IMR-90 (cell line): ENCODE results near the gene CACYBP. TPM values are rescaled to one million over a fixed set of nuclear protein-coding genes. Genes with fewer than 3 reads are reported as not detected.

Source experiments
- ATAC-seq: fragments of 200-7000 bp; cut with Tn5 transposase; 2 replicates; pipeline ENCODE4 v1.9.1; 2020; ENCODE audit warnings: low read depth, mild to moderate bottlenecking, moderate library complexity
- BruUV-seq: library from RNA; stranded (reverse); fragments of 400-500 nt; replicated peaks from 2 replicates; lab custom pipeline; 2021; lab: Mats Ljungman, UMichigan
- CTCF ChIA-PET: fragments of 300-600 bp; formaldehyde crosslinking; extraction: SDS; loops from one replicate; lab custom pipeline; 2021; ENCODE audit warnings: antibody characterized with exemption; lab: Yijun Ruan, JAX
- POLR2A ChIA-PET: fragments of 300-600 bp; sonication (Branson Sonifier 250); formaldehyde crosslinking; loops from one replicate; lab custom pipeline; 2022; ENCODE audit warnings: antibody characterized with exemption; ENCODE audit not compliant: unreplicated experiment; lab: Charles Lee
- DNase-seq: peaks from one replicate; pipeline ENCODE4 v3.0.0; 2013
- H2AFZ ChIP-seq: replicated peaks from 2 replicates; pipeline ENCODE3; 2013; ENCODE audit warnings: low read length, mild to moderate bottlenecking; ENCODE audit not compliant: poor library complexity
- H2AK5ac ChIP-seq: 2 replicates; pipeline ENCODE4 v1.6.1; 2013; ENCODE audit warnings: low read depth, low read length, inconsistent platforms
- H2AK9ac ChIP-seq: replicated peaks from 2 replicates; pipeline ENCODE3; 2013; ENCODE audit warnings: mild to moderate bottlenecking, low read depth, low read length, moderate library complexity; ENCODE audit not compliant: poor library complexity
- H2BK120ac ChIP-seq: 2 replicates; pipeline ENCODE4 v1.6.1; 2013; ENCODE audit warnings: low read depth, low read length, inconsistent platforms
- H2BK15ac ChIP-seq: 3 replicates; pipeline ENCODE4 v1.6.1; 2013; ENCODE audit warnings: low read depth, low read length, inconsistent platforms
- H2BK20ac ChIP-seq: 2 replicates; pipeline ENCODE4 v1.6.1; 2013; ENCODE audit warnings: low read depth, mild to moderate bottlenecking, inconsistent platforms, low read length, moderate library complexity
- H2BK5ac ChIP-seq: 2 replicates; pipeline ENCODE4 v1.6.1; 2013; ENCODE audit warnings: mild to moderate bottlenecking, low read depth, low read length, inconsistent platforms; ENCODE audit not compliant: poor library complexity, severe bottlenecking
- H3K14ac ChIP-seq: replicated peaks from 2 replicates; pipeline ENCODE4 v1.6.1; 2013; ENCODE audit warnings: low read depth, low read length, inconsistent platforms
- H3K18ac ChIP-seq: 2 replicates; pipeline ENCODE4 v1.6.1; 2013; ENCODE audit warnings: low read depth, low read length, control low read depth
- H3K23ac ChIP-seq: 2 replicates; pipeline ENCODE4 v1.6.1; 2013; ENCODE audit warnings: low read depth, low read length, inconsistent platforms
- H3K27ac ChIP-seq: 2 replicates; pipeline ENCODE4 v1.5.1; 2013; ENCODE audit warnings: mild to moderate bottlenecking, control low read depth, low read length; ENCODE audit not compliant: insufficient read depth
- H3K27me3 ChIP-seq: 2 replicates; pipeline ENCODE4 v1.6.1; 2013; ENCODE audit warnings: low read length; ENCODE audit not compliant: control insufficient read depth, insufficient read depth
- H3K36me3 ChIP-seq: 2 replicates; pipeline ENCODE4 v1.6.1; 2013; ENCODE audit warnings: low read length, mixed read lengths; ENCODE audit not compliant: control insufficient read depth, insufficient read depth
- H3K4ac ChIP-seq: 2 replicates; pipeline ENCODE4 v1.6.1; 2013; ENCODE audit warnings: low read depth, low read length, inconsistent platforms
- H3K4me1 ChIP-seq: 2 replicates; pipeline ENCODE4 v1.6.1; 2013; ENCODE audit warnings: low read length, mixed read lengths; ENCODE audit not compliant: control insufficient read depth, insufficient read depth
- H3K4me2 ChIP-seq: 2 replicates; pipeline ENCODE4 v1.6.1; 2013; ENCODE audit warnings: low read depth, mild to moderate bottlenecking, control low read depth, low read length, moderate library complexity
- H3K4me3 ChIP-seq: 2 replicates; pipeline ENCODE4 v1.5.1; 2013; ENCODE audit warnings: low read depth, mild to moderate bottlenecking, control low read depth, low read length, moderate library complexity; ENCODE audit not compliant: insufficient read depth
- H3K56ac ChIP-seq: 2 replicates; pipeline ENCODE4 v1.6.1; 2013; ENCODE audit warnings: low read length, inconsistent platforms; ENCODE audit not compliant: insufficient read depth; ENCODE audit errors: extremely low read depth
- H3K79me1 ChIP-seq, 2 experiments: 2 replicates each; pipeline ENCODE4 v1.6.1; 2013; ENCODE audit warnings: low read length in 2 of 2, inconsistent platforms in 1 of 2, low read depth in 1 of 2
- H3K9ac ChIP-seq: 2 replicates; pipeline ENCODE4 v1.6.1; 2013; ENCODE audit warnings: low read depth, low read length, control low read depth
- H3K9me1 ChIP-seq: 2 replicates; pipeline ENCODE4 v1.6.1; 2013; ENCODE audit warnings: low read length, inconsistent platforms; ENCODE audit not compliant: insufficient read depth
- H3K9me3 ChIP-seq: 2 replicates; pipeline ENCODE4 v1.6.1; 2013; ENCODE audit warnings: low read length; ENCODE audit not compliant: control insufficient read depth, insufficient read depth
- H4K20me1 ChIP-seq: 2 replicates; pipeline ENCODE4 v1.6.1; 2013; ENCODE audit warnings: low read length, inconsistent platforms; ENCODE audit not compliant: insufficient read depth
- H4K5ac ChIP-seq: 2 replicates; pipeline ENCODE4 v1.6.1; 2013; ENCODE audit warnings: mild to moderate bottlenecking, low read depth, low read length, control low read depth
- H4K8ac ChIP-seq, 2 experiments: 2 replicates each; pipeline ENCODE4 v1.6.1; 2013; ENCODE audit warnings: low read depth in 2 of 2, low read length in 2 of 2, control low read depth in 1 of 2, inconsistent platforms in 1 of 2
- H4K91ac ChIP-seq: 2 replicates; pipeline ENCODE4 v1.6.1; 2013; ENCODE audit warnings: low read depth, low read length, inconsistent platforms; ENCODE audit not compliant: insufficient read depth
- CEBPB ChIP-seq: IDR thresholded peaks from 2 replicates; pipeline ENCODE4 v1.6.1; 2012; ENCODE audit warnings: low read depth, low read length, improper control_type of control experiment
- CHD1 ChIP-seq: IDR thresholded peaks from 2 replicates; pipeline ENCODE4 v1.6.1; 2012; ENCODE audit warnings: low read depth, low read length, improper control_type of control experiment
- FOS ChIP-seq: fragments of 150-350 bp; IDR thresholded peaks from 2 replicates; pipeline ENCODE4 v1.6.1; 2016; ENCODE audit warnings: low read depth, low read length
- MAZ ChIP-seq: IDR thresholded peaks from 2 replicates; pipeline ENCODE4 v1.6.1; 2012; ENCODE audit warnings: low read depth, mild to moderate bottlenecking, low read length, improper control_type of control experiment, moderate library complexity, borderline replicate concordance
- MXI1 ChIP-seq: IDR thresholded peaks from 2 replicates; pipeline ENCODE4 v1.6.1; 2012; ENCODE audit warnings: low read depth, mild to moderate bottlenecking, low read length, moderate library complexity, borderline replicate concordance
- NFE2L2 ChIP-seq: fragments of 150-350 bp; IDR thresholded peaks from 2 replicates; pipeline ENCODE4 v1.6.1; 2016; ENCODE audit warnings: low read depth, mild to moderate bottlenecking, low read length
- POLR2A ChIP-seq: IDR thresholded peaks from 2 replicates; pipeline ENCODE4 v1.6.1; 2012; ENCODE audit warnings: mild to moderate bottlenecking, low read depth, low read length
- RAD21 ChIP-seq: IDR thresholded peaks from 2 replicates; pipeline ENCODE4 v1.6.1; 2012; ENCODE audit warnings: low read length, improper control_type of control experiment
- RCOR1 ChIP-seq: IDR thresholded peaks from 2 replicates; pipeline ENCODE4 v1.6.1; 2012; ENCODE audit warnings: mild to moderate bottlenecking, low read length, improper control_type of control experiment; ENCODE audit not compliant: insufficient replicate concordance
- RFX5 ChIP-seq: IDR thresholded peaks from 2 replicates; pipeline ENCODE4 v1.8.0; 2012; ENCODE audit warnings: low read depth, mild to moderate bottlenecking, low read length, moderate library complexity
- SMC3 ChIP-seq: fragments of 150-350 bp; IDR thresholded peaks from 2 replicates; pipeline ENCODE4 v1.6.1; 2016; ENCODE audit warnings: low read depth, mild to moderate bottlenecking, antibody characterized with exemption, low read length, moderate library complexity
- WGBS, 2 experiments: methylation state at CpG; one replicate each; pipeline versions ENCODE4 v1.1.5 to v1.1.7; 2013; ENCODE audit warnings: missing lambda C conversion rate in 2 of 2; ENCODE audit not compliant: insufficient read length in 1 of 2; ENCODE audit errors: extremely low coverage in 2 of 2; 5-methylcytosine and 5-hydroxymethylcytosine counted together
- dilution Hi-C: fragments of 300-500 bp; cut with HindIII; formaldehyde crosslinking; loops from one replicate; pipeline ENCODE4 v1.14.3; 2018; ENCODE audit warnings: low sequenced_read_pairs; ENCODE audit not compliant: unreplicated experiment
- in situ Hi-C: fragments of 300-500 bp; cut with MboI; formaldehyde crosslinking; loops from 3 replicates; pipeline ENCODE4 v1.14.3; 2019; ENCODE audit warnings: low sequenced_read_pairs, inconsistent platforms, mixed read lengths
- intact Hi-C: fragments of 100-400 bp; cut with micrococcal nuclease; formaldehyde crosslinking; loops from 2 replicates; pipeline ENCODE4 v1.10.0; 2022
- polyA plus RNA-seq, 3 experiments: library from polyadenylated mRNA; depleted of rRNA; stranded (reverse); fragments of >200 nt; gene quantifications; 2 replicates each; pipeline ENCODE4 v1.2.3, GENCODE V29; 2012; ENCODE audit warnings: low replicate concordance in 1 of 3
- total RNA-seq: library from RNA; depleted of rRNA; stranded (reverse); fragments of >200 nt; gene quantifications from 2 replicates; pipeline ENCODE4 v1.2.3, GENCODE V29; 2012
- TF ChIP-seq, protein P1 (sequence below): fragments of 150-350 bp; IDR thresholded peaks from 2 replicates; pipeline ENCODE4 v1.6.1; 2016; ENCODE audit warnings: low read depth, mild to moderate bottlenecking, low read length, moderate library complexity, borderline replicate concordance

CACYBP gene
- total and polyA plus RNA-seq, 2 of the 4 experiments (the other 2 are of a cell fraction): 61.8 to 62.8 TPM

DNA sequence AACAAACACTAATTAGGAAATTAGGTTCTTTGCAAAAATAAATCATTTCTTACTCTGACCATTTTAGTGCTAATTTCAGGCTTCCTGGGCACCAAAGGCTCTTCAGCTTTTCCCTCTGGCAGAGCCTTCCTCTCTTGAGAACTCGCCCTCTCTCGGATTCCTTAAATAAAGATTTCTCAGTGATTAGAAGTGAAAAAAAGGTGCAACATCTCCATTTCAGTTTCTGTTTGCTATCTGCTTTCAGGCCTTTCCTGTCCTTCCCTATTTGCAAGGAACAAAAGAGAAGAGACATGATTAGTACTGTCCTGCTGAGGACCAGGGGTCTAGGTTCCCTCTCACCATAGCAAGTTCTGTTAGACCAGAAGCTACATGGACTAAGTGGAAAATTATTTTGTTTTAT lies 27.8 kb upstream of the CACYBP start:
- no peak for TF ChIP-seq RCOR1
- no peak for TF ChIP-seq NFE2L2
- TF ChIP-seq RFX5: no peak
- TF ChIP-seq MAZ: no peak
- no peak for TF ChIP-seq POLR2A
- TF ChIP-seq CHD1: no peak
- no peak for TF ChIP-seq FOS
- TF ChIP-seq MXI1: no peak
- no peak for TF ChIP-seq RAD21
- TF ChIP-seq SMC3: no peak
- no peak for TF ChIP-seq CEBPB
- TF ChIP-seq, protein P1, sequence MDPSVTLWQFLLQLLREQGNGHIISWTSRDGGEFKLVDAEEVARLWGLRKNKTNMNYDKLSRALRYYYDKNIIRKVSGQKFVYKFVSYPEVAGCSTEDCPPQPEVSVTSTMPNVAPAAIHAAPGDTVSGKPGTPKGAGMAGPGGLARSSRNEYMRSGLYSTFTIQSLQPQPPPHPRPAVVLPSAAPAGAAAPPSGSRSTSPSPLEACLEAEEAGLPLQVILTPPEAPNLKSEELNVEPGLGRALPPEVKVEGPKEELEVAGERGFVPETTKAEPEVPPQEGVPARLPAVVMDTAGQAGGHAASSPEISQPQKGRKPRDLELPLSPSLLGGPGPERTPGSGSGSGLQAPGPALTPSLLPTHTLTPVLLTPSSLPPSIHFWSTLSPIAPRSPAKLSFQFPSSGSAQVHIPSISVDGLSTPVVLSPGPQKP: no peak
- peaks cover 2% of the 10 kb centered on the region; the same call in 1 of the 2 replicates for H3K4me1 ChIP-seq
- ATAC-seq (no peak), DNase-seq (no peak)
- intact Hi-C loops (no loop called here), dilution Hi-C loops (no loop called here), in situ Hi-C loops (no loop called here)
- H3K9me1 ChIP-seq: no peaks in the 10 kb centered on the region
- no peak overlapping the region for H4K8ac ChIP-seq
- H2BK120ac ChIP-seq: no peak overlapping the region
- H3K56ac ChIP-seq: no peak overlapping the region
- no CpG with 5 or more reads among the region's 2 CpGs for WGBS, 2 experiments
- CTCF ChIA-PET: no interaction called here
- POLR2A ChIA-PET: no interaction called here
- no peak overlapping the region for H4K5ac ChIP-seq
- no peak overlapping the region for H2AK5ac ChIP-seq
- no peak overlapping the region for H3K23ac ChIP-seq
- H3K4ac ChIP-seq: no peak overlapping the region
- H3K27me3 ChIP-seq: peaks cover 4% of the 10 kb centered on the region; the same call in 1 of the 2 replicates
- no peaks in the 10 kb centered on the region for H3K36me3 ChIP-seq
- H2BK20ac ChIP-seq: no peak overlapping the region
- no peak overlapping the region for H2BK15ac ChIP-seq
- H4K91ac ChIP-seq: no peak overlapping the region
- no peak overlapping the region for H3K14ac ChIP-seq
- H3K79me1 ChIP-seq: no peaks in the 10 kb centered on the region
- H3K18ac ChIP-seq: no peak overlapping the region
- H3K27ac ChIP-seq: no peak overlapping the region
- H4K20me1 ChIP-seq: no peaks in the 10 kb centered on the region
- no peak overlapping the region for H2AK9ac ChIP-seq
- no peak overlapping the region for H3K4me2 ChIP-seq
- BruUV-seq: no TSS peak
- H3K9ac ChIP-seq: no peak overlapping the region
- no peak overlapping the region for H2AFZ ChIP-seq
- no peak overlapping the region for H2BK5ac ChIP-seq
- H3K9me3 ChIP-seq: no peaks in the 10 kb centered on the region
- H3K4me3 ChIP-seq: no peak overlapping the region
